ENCODE results near the gene ADD2.

GRCh38 chr2:70771446-70771845 lies 3.4 kb upstream of the ADD2 start:
- TF ChIP-seq POLR2AphosphoS5 (IDR thresholded peaks at IDR 0.05; ENCODE audit: borderline replicate concordance, low read depth, low read length) (no peak), EZH2 (IDR thresholded peaks at IDR 0.05) (no peak)
